T-helper 2 cell (primary cell): ENCODE measurements around the gene CSAD.
A peak's percentile ranks its signal among the peaks of the same experiment; 100 is the strongest.

Source experiments
- DNase-seq, 5 experiments: peaks; one replicate each; pipeline versions ENCODE4 v3.0.0 to v3.0.0-alpha.2; 2012 to 2022
- total RNA-seq, 2 donors: gene quantifications; one replicate each; lab custom pipeline; 2026; lab: John Stamatoyannopoulos, UW

Gene CSAD, protein sequence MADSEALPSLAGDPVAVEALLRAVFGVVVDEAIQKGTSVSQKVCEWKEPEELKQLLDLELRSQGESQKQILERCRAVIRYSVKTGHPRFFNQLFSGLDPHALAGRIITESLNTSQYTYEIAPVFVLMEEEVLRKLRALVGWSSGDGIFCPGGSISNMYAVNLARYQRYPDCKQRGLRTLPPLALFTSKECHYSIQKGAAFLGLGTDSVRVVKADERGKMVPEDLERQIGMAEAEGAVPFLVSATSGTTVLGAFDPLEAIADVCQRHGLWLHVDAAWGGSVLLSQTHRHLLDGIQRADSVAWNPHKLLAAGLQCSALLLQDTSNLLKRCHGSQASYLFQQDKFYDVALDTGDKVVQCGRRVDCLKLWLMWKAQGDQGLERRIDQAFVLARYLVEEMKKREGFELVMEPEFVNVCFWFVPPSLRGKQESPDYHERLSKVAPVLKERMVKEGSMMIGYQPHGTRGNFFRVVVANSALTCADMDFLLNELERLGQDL
- total RNA-seq: 34.7 to 37.7 reads per million in 2 donors

- DNase-seq: peak; percentile 95 to 99 (median 97)
Observed at GRCh38 chr12:53180220-53180930, at the start of gene CSAD, which contains the start of gene ZNF740. TSS of gene CSAD (minus strand) at chr12:53180925. CDS start at chr12:53173470, 7,455 bp downstream. TSS of gene ZNF740 (plus strand) at chr12:53180722. CDS start at chr12:53181984, 1,262 bp downstream.

DNA sequence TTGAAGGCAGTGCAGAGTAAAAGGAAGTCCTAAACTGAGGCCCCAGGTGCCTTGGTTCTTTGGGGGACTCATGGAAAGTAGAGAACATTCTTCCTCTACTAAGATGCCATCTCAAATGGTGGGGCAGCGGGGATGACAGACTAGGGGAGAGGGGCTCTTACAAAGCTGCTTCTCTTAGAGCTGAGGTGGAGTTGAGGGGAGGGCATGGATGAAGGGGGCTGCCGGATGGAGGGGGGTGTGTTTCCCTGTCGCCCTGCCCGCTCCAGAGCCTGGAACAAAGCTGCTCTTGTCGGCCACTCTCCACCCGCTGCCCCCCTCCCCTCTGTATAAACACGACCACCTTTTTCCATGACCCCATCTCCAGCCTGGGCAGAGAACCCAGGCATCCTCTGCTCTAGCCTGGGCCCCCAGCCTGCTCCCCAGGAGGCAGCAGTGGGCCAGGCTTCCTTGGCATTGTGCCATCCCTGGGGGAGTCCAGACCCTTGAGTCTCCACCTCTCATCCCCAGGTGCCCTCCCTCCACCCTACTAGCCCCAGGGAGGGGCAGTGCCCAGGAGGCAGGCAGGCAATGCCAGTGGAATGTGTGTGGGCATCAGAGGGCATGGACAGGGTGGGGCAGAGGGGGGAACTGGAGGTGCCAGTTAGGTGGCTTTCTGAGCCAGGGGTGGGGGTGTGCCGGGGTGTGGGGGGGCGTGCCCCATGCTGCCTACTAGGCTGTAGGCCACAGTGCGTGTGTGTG, 49.6 kb upstream of the CSAD start:
- DNase-seq: no peak

- DNase-seq: no peak
Observed at GRCh38 chr12:53229454-53229853, 48.7 kb upstream of the CSAD start.

GRCh38 chr12:53227836-53228235, 47.1 kb upstream of the CSAD start:
- no peak for DNase-seq

DNA sequence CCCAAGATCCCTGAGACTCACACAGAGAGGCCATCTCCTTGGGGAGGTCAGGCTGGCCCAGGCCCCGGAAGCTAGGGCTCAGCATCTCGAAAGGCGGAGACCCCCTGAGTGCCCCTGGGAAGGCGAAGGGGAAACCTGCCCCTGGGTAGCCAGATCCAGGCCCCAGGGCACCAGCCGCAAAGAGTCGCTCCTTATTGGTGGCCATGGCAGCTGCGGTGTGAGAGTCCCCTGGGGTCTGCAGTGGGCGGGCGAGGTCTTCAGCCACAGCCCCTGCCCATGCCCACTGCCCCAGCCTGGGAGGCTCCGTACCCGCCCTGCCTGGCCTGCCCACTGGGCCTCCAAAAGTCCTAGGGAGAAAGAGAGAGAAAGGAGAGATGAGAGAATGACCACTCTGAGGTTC, 46.6 kb upstream of the CSAD start:
- no peak for DNase-seq

- DNase-seq: no peak
Observed at GRCh38 chr12:53226815-53227214, 46.1 kb upstream of the CSAD start.

DNA sequence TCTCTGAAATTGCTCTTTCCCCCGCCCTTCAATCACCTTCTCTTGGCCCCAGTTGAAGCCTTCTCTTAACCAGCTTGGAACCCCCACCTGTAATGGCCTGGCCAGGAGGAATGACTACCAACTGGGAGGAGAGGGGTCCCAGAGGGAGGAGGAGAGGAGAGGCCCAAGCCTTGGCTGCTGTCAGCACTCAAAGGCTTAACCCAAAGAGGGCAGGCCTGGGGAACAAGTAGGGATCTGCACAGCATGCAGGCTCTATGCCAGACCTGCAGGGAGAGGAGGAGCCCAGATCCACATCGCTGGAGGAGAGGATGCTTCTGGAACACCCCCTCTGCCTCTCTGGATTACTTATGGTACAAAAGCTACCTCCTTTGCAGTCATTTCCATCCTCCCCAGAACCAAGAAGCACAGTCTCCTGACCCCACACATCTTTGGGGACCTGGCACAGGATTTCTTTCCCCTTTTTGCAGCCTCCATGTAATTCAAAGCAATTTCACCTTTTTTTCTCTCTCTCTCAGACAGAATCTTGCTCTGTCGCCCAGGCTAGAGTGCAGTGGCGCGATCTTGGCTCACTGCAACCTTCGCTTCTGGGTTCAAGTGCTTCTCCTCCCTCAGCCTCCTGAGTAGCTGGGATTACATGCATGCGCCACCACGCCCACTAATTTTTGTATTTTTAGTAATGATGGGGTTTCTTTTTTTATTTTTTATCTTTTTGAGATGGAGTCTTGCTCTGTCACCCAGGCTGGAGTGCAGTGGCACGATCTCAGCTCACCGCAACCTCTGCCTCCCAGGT, 45.1 kb upstream of the CSAD start:
- no peak for DNase-seq

GRCh38 chr12:53224897-53225634, 44.3 kb upstream of the CSAD start:
- DNase-seq: no peak

GRCh38 chr12:53224061-53224896, 43.6 kb upstream of the CSAD start:
- no peak for DNase-seq

DNA sequence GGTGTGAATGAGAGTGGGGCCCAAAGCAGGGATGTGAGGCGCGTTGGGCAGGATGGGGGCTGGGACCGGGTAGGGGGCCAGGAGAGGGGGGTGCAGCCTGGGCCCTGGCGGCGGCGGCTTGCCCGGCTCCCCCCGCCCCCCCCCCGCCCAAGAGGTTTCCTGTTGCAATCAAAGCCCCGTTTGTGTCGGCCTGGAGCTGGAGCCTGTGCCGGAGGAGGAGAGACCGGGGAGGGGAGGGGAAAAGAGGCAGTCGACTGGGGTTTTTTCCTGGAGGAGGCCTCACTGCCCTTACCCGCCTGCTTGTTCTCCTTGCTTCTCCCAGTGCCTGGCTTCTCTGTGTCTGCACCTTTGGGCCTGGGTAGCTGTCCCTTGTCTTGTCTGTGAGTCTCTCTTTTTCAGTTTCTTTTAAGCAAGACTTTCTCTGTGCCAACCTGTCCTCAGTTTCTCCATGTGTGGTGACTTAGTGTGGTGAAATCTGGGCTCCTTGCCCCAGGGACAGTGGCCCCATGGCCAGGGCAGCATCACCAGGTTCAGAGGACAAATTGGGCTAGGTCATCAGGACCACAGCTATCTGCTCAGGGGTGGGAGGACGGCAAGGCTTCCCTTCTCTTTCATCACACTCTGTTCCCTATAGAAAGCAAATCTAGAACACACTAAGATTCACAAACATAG, 42.8 kb upstream of the CSAD start:
- DNase-seq: peak in 2 of 5 experiments; percentile 28 to 48

DNA sequence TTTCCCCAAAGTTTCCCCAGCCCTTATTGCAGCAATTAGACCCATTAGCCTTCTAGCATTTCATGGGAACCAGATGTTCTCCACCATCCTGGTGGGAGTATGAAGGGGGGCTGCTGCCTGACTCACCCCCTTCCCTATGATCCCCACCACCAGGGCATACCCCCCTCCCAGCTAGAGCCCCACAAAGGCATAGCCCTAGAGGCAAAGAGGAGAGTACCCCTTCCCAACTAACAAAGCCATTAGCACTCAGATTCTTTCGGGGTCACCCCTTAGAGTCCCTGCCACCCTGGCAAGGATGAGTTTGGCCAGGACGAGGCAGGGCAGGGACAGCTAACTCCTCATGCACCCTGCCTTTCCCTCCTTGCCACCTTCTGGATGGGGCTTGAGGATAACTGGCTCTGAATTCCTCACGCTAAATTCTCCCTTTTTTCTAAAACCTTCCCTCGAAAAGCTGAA, 42.1 kb upstream of the CSAD start:
- no peak for DNase-seq

- no peak for DNase-seq
Observed at GRCh38 chr12:53222170-53222721, 41.5 kb upstream of the CSAD start.

- peak in 3 of 5 experiments; percentile 30 to 68 (median 31) for DNase-seq
Observed at GRCh38 chr12:53221203-53222080, 40.7 kb upstream of the CSAD start.

DNA sequence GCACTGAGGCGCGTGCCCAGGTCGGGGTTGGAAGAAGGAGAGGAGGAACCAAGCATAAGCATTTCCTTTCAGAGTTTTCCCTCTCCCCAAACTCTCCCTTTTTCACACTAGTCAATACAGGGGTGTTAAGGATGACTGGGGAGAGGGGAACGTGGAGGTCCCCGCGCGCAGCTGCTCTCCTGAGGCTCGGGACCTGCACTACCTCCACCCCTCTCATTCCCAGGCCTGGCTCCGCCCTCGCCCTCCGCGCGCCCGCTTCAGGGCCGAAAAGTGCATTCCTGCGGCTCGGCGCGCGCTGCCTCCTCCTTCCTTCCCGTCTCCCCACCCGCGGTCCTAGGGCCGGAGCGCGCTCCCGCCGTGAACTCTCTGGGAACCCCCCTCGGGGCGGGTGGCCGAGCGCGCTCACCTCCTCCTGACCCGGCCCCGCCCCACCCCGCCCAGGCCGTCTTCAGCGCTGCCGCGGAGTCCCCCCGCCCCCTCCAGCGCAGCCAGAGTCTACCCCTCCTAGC, 40.0 kb upstream of the CSAD start:
- peak; percentile 63 to 92 (median 71) for DNase-seq

DNA sequence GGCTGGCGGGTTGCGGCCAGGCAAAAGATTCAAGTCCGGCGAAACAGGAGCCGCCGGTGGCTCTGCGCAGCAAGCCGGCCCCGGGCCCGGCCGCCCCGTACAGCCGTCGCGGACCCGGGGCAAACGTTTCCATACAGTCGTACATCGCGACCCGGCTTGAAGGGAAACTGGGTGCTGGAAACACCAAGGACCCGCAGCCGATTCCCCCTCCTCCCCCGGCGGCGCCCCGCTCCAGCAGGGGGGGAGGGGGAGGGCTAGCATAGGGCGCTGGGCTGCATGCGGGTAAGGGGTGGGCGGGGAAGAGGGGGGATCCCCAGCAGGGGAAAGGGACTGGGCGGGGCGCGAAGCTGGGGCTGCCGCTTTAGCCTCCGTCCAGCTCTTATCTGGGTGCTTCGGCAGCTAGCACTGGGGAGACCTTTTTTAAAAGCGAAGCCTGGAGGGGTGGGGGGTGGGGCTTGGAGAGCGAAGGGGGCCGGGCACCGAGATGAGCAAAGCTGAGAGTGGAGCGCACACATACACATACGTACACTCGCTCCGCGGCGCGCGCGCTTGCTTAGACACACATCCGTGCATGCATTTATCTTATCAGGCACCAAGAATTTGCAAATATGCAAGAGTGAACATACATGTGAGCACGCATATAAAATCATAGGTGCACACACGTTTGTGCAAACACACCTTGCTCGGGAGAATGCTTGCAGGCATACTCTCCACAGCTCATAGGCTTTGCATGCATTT, 39.4 kb upstream of the CSAD start:
- peak; percentile 52 to 97 (median 70) for DNase-seq

DNA sequence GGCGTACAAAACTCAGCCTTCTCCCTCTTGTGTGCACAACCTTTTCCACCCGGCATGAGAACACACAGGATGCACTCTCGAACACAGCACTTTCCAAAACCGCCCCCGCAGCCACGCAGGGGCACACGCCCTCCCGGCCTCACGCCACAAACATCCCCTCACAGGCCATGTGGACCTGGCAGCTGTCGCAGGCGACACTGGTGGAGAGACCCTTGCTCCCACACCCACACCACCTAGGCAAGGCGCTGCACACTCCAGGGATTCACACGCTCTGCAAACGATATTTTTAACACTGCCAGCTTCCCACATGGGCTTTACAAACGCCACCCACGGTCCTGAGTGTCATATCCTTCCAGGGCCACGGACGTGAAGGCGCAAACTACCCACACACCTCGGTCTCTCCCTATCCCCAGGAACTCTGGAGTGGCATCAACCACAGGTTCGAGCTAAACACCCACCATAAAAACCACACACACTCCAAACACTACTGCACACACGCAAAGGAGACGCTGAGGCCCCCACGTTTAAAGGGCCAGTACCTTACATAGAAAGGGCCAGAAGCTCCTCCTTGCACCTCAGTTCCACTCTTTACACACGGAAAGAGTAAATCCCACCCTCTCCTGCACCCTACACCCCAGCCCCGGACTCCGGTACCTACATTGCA, 38.7 kb upstream of the CSAD start:
- peak in 2 of 5 experiments; percentile 56 to 87 for DNase-seq
